CD4-positive, CD25-positive, alpha-beta regulatory T cell (primary cell): Measurements from ENCODE around the gene POGZ. TPM values are rescaled to one million over a fixed set of nuclear protein-coding genes. Genes with fewer than 3 reads are reported as not detected.
A peak's percentile ranks its signal among the peaks of the same experiment; 100 is the strongest.

Source experiments
- ATAC-seq, 2 donors: fragments of 150-1000 bp; cut with Tn5 transposase; one replicate each; pipeline ENCODE4 v1.10.0; 2021; ENCODE audit warnings: low read depth in 2 of 2, moderate number of reproducible peaks in 2 of 2, moderate library complexity in 1 of 2
- DNase-seq, 3 donors: peaks; one replicate each; pipeline versions ENCODE4 v3.0.0 to v3.0.0-alpha.2; 2012 to 2022; ENCODE audit warnings: mixed read lengths in 1 of 3
- H3K27ac ChIP-seq: one replicate; pipeline ENCODE4 v1.7.0; 2013; ENCODE audit warnings: mild to moderate bottlenecking, low read length; ENCODE audit not compliant: insufficient read depth, poor library complexity, severe bottlenecking
- H3K27me3 ChIP-seq: one replicate; pipeline ENCODE4 v1.7.0; 2013; ENCODE audit warnings: low read length; ENCODE audit not compliant: control insufficient read depth, insufficient read depth
- H3K36me3 ChIP-seq: one replicate; pipeline ENCODE4 v1.7.0; 2013; ENCODE audit warnings: mild to moderate bottlenecking, low read length, moderate library complexity; ENCODE audit not compliant: control insufficient read depth, insufficient read depth
- H3K4me1 ChIP-seq: 2 replicates; pipeline ENCODE4 v1.7.0; 2013; ENCODE audit warnings: mild to moderate bottlenecking, low read length; ENCODE audit not compliant: insufficient read depth, control insufficient read depth, poor library complexity, severe bottlenecking
- H3K4me3 ChIP-seq: one replicate; pipeline ENCODE4 v1.7.0; 2013; ENCODE audit warnings: low read depth, mild to moderate bottlenecking, low read length, moderate library complexity
- H3K9me3 ChIP-seq, 2 experiments: 1 replicate in 1 of 2; 2 replicates in 1 of 2; pipeline ENCODE4 v1.7.0; 2013; ENCODE audit warnings: low read length in 2 of 2, mild to moderate bottlenecking in 1 of 2, moderate library complexity in 1 of 2; ENCODE audit not compliant: control insufficient read depth in 2 of 2
- H3K27ac Mint-ChIP-seq, 3 donors: one replicate each; pipeline ENCODE4 v1.8.0; 2020 to 2022; ENCODE audit warnings: mild to moderate bottlenecking in 3 of 3, mixed read lengths in 3 of 3, moderate library complexity in 2 of 3
- H3K27me3 Mint-ChIP-seq: one replicate; pipeline ENCODE4 v1.8.0; 2022; ENCODE audit warnings: mild to moderate bottlenecking, mixed read lengths
- H3K36me3 Mint-ChIP-seq: one replicate; pipeline ENCODE4 v1.8.0; 2020; ENCODE audit warnings: mixed read lengths
- H3K4me1 Mint-ChIP-seq, 4 donors: one replicate each; pipeline ENCODE4 v1.8.0; 2020 to 2022; ENCODE audit warnings: mixed read lengths in 4 of 4, mild to moderate bottlenecking in 1 of 4
- H3K4me3 Mint-ChIP-seq, 4 donors: one replicate each; pipeline ENCODE4 v1.8.0; 2020 to 2022; ENCODE audit warnings: mild to moderate bottlenecking in 4 of 4, mixed read lengths in 4 of 4, moderate library complexity in 3 of 4
- H3K9me3 Mint-ChIP-seq, 7 donors: one replicate each; pipeline ENCODE4 v1.8.0; 2020 to 2022; ENCODE audit warnings: mixed read lengths in 7 of 7, mild to moderate bottlenecking in 3 of 7, moderate library complexity in 2 of 7
- polyA plus RNA-seq, 4 donors: library from polyadenylated mRNA; unstranded; fragments of 300-500 nt; fragmentation: Illumina TruSeq; gene quantifications; one replicate each; pipeline ENCODE4 v1.2.3, GENCODE V29; 2021
- total RNA-seq: library from RNA; stranded (reverse); gene quantifications from one replicate; pipeline ENCODE4 v1.2.3, GENCODE V29; 2022

Gene POGZ
- total and polyA plus RNA-seq, 5 donors from 2014 or later = 5.2 to 141 (median 6.5) TPM

DNA sequence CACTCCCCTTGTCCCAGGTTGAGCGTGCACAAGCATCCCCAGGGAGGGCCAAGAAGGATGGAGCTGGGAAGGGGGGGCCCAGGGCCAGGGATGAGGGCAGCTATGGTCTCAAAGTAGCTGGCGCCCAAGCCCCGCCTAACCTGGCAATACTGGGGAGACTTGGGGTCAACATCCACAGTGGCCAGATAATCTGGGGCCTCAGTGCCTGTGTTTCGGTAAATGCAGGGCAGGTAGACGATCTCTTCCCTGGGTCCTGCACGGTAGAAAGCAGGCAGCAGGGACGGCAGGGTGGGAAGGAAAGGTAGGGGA is 90.0 kb downstream of the POGZ start:
- Mint-ChIP-seq H3K9me3 (no peaks in the 10 kb centered on the region), H3K27me3 (no peaks in the 10 kb centered on the region), H3K36me3 (no peaks in the 10 kb centered on the region), H3K27ac (no peak overlapping the region), H3K4me1 (no peaks in the 10 kb centered on the region), H3K4me3 (no peak overlapping the region)
- DNase-seq = no peak
- Histone ChIP-seq H3K9me3 (no peaks in the 10 kb centered on the region), H3K36me3 (no peaks in the 10 kb centered on the region), H3K27ac (no peak overlapping the region), H3K4me3 (no peak overlapping the region), H3K4me1 (no peaks in the 10 kb centered on the region), H3K27me3 (no peaks in the 10 kb centered on the region)
- no peak for ATAC-seq

DNA sequence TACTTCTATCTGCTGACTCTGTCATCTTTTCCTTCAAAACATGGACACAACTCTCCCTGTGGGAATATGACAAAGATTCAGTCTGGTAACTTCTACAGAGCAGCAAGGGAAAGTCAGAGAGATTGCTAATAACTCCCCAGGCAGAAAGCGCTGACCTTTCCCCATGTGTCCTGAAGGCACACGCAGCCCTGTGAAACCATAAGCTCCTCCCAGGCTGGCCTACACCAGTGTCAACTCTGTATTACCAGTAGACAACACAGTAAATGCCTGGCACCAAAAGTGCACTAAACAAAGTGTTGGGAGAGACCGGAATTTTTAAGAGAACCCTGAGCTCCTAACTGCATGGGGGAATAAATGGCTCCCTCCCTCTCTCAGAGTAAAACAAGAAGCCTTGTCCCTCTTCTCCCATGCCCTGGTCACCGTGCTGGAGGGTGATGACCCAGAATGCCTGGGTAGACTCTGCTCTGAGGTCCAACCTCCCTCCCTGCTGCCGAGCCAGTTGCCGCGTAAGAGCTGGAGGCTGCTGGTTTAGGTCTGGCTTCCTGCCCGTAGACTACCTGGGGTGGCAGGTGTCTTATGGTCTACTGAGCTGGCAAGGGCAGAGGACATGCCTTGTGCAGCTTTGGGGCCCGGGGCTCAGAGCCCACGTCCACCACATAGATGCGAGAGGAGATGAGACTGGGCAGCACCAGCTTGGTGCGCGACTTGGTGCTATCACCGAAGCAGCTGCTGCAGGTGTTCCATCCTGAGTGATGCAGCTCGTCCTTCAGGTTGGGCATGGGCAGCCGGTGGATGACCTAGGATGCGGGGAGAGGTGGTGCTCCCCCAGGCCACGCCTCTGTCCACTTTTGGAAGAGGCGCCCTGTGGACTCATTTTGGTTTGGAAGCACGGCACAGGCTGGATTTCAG is 90.6 kb downstream of the POGZ start:
- H3K9me3 ChIP-seq = no peaks in the 10 kb centered on the region
- H3K27me3 Mint-ChIP-seq = no peaks in the 10 kb centered on the region
- H3K4me1 Mint-ChIP-seq = no peaks in the 10 kb centered on the region
- H3K4me3 Mint-ChIP-seq = no peak overlapping the region
- peak overlapping the region in 1 of 3 donors; percentile 61 for H3K27ac Mint-ChIP-seq
- no peak overlapping the region for H3K27ac ChIP-seq
- no peaks in the 10 kb centered on the region for H3K36me3 Mint-ChIP-seq
- H3K36me3 ChIP-seq = no peaks in the 10 kb centered on the region
- peaks cover 0 to under 1% (median 0%) of the 10 kb centered on the region in 7 donors for H3K9me3 Mint-ChIP-seq
- H3K4me1 ChIP-seq = no peaks in the 10 kb centered on the region
- no peak for DNase-seq
- no peak overlapping the region for H3K4me3 ChIP-seq
- ATAC-seq = no peak
- no peaks in the 10 kb centered on the region for H3K27me3 ChIP-seq

DNA sequence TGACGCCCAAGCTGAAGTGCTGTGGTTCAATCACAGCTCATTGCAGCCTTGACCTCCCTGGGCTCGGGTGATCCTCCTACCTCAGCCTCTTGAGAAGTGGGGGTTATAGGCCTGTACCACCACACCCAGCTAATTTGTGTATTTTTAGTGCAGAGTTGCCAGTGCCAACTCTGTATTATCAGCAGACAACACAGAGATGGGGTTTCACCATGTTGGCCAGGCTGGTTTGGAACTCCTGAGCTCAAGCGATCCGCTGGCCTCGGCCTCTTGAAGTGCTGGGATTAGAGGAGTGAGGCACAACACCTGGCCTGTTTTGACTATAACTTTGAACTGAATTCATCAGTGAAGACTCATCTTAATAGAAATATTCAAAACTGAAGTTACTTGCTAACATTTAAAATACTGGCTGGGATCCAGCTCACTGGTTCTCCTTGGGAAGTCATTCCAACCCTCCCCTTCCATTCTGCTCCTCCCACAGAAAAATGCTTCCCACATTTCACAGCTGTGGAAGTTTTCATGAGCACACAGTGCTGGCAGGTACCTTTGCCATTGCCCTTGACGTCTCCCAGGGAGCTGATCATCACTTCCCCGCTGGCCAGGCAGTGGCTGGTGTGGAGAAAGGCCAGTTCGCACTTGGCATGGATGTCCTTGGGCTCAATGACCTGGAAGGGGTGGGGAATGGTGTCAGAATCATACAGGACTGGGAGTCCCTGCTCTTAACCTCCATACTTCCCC is 91.5 kb downstream of the POGZ start:
- H3K36me3 Mint-ChIP-seq = no peaks in the 10 kb centered on the region
- no peaks in the 10 kb centered on the region for H3K4me1 ChIP-seq
- H3K4me3 Mint-ChIP-seq = no peak overlapping the region
- H3K27me3 Mint-ChIP-seq = no peaks in the 10 kb centered on the region
- no peaks in the 10 kb centered on the region for H3K27me3 ChIP-seq
- H3K27ac ChIP-seq = no peak overlapping the region
- H3K9me3 Mint-ChIP-seq = peaks cover 0 to 5% (median 0%) of the 10 kb centered on the region in 7 donors
- ATAC-seq (no peak), DNase-seq (no peak)
- no peaks in the 10 kb centered on the region for H3K36me3 ChIP-seq
- peaks cover 0 to 3% of the 10 kb centered on the region in 2 experiments for H3K9me3 ChIP-seq
- H3K4me1 Mint-ChIP-seq = no peaks in the 10 kb centered on the region
- no peak overlapping the region for H3K4me3 ChIP-seq
- no peak overlapping the region for H3K27ac Mint-ChIP-seq

DNA sequence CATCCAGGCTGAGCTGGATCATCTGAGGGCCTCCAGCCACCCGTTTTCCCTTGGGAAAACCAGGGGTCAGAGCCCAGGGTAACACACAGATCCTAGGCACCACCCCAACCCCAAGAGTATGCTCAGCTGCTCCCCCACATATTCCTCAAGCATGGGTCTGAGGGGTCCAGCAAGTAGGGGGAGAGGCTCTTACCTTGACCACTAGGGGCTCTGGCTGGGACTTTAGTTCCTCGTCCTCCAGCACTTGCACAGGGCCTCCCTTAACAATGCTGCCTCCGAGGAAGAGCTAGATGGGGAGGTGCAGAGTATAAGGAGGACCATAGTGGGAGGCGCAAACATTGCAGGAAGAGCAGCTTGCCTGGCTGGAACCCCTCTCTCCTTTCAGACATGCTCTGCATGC is 94.3 kb downstream of the POGZ start:
- no peak for DNase-seq
- Histone ChIP-seq H3K4me1 (no peaks in the 10 kb centered on the region), H3K27me3 (no peaks in the 10 kb centered on the region), H3K36me3 (no peaks in the 10 kb centered on the region), H3K9me3 (peaks cover 3 to 10% of the 10 kb centered on the region in 2 experiments), H3K27ac (no peak overlapping the region), H3K4me3 (no peak overlapping the region)
- Mint-ChIP-seq H3K27me3 (no peaks in the 10 kb centered on the region), H3K4me1 (no peaks in the 10 kb centered on the region), H3K27ac (no peak overlapping the region), H3K36me3 (no peaks in the 10 kb centered on the region), H3K9me3 (peaks cover 0 to 10% (median 2%) of the 10 kb centered on the region in 7 donors), H3K4me3 (no peak overlapping the region)
- no peak for ATAC-seq

DNA sequence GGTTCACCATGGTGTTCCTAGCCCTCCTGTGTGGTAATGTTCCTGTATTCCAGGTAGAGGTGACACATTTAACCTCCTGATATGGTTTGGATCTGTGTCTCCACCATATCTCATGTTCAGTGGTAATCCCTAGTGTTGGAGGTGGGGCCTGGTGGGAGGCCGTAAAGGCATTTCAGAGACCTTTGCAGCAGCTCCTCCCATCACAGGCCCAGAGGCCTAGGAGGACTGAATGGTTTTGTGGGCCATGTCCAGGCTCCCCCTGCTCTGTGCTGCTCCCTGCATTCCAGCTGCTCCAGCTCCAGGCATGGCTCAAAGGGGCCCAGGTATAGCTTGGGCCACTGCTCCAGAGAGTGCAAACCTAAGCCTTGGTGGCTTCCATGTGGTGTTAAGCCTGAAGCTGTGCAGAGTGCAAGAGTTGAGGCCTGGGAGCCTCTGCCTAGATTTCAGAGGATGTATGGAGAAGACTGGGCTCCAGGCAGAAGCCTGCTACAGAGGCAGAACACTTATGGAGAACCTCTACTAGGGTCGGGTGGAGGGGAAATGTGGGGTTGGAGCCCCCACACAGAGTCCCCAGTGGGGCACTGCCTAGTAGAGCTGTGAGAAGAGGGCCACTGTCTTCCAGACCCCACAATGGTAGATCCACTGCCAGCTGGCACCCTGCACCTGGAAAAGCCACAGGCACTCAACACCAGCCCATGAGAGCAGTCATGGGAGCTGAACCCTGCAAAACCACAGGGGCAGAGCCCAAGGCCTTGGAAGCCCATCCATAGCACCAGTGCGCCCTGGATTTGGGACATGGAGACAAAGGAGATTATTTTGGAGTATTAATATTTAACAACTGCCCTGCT is 96.8 kb downstream of the POGZ start:
- Mint-ChIP-seq H3K4me1 (no peaks in the 10 kb centered on the region), H3K9me3 (peaks cover 0 to 10% (median 2%) of the 10 kb centered on the region in 7 donors), H3K36me3 (no peaks in the 10 kb centered on the region), H3K27ac (no peak overlapping the region), H3K27me3 (no peaks in the 10 kb centered on the region), H3K4me3 (no peak overlapping the region)
- no peaks in the 10 kb centered on the region for H3K27me3 ChIP-seq
- ATAC-seq = no peak
- no peaks in the 10 kb centered on the region for H3K36me3 ChIP-seq
- H3K4me3 ChIP-seq = no peak overlapping the region
- no peak for DNase-seq
- H3K4me1 ChIP-seq = no peaks in the 10 kb centered on the region
- peaks cover 3 to 10% of the 10 kb centered on the region in 2 experiments for H3K9me3 ChIP-seq
- H3K27ac ChIP-seq = no peak overlapping the region

DNA sequence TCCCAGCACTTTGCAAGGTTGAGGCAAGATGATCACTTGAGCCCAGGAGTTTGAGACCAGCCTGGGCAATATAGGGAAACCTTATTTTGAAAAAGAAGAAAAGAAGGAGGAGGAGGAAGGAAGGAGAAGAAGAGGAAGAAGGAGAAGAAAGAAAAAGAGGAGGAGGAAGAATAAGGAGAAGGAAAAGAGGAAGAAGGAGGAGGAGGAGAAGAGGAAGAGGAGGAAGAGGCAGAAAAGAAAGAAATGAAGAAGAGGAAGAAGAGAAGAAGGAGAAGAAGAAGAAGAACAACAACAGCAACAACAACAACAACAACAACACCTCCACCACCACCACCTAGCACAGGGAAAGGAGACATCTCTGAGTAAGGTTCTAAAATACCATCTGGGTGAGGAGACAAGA is 97.4 kb downstream of the POGZ start:
- Mint-ChIP-seq H3K4me1 (no peaks in the 10 kb centered on the region), H3K9me3 (peaks cover 0 to 10% (median 2%) of the 10 kb centered on the region in 7 donors), H3K27me3 (no peaks in the 10 kb centered on the region), H3K27ac (no peak overlapping the region), H3K4me3 (peak overlapping the region in 1 of 4 donors; percentile 38), H3K36me3 (no peaks in the 10 kb centered on the region)
- Histone ChIP-seq H3K27ac (no peak overlapping the region), H3K36me3 (no peaks in the 10 kb centered on the region), H3K27me3 (no peaks in the 10 kb centered on the region), H3K4me3 (no peak overlapping the region), H3K4me1 (no peaks in the 10 kb centered on the region), H3K9me3 (peaks cover 3 to 10% of the 10 kb centered on the region in 2 experiments)
- no peak for DNase-seq
- no peak for ATAC-seq

DNA sequence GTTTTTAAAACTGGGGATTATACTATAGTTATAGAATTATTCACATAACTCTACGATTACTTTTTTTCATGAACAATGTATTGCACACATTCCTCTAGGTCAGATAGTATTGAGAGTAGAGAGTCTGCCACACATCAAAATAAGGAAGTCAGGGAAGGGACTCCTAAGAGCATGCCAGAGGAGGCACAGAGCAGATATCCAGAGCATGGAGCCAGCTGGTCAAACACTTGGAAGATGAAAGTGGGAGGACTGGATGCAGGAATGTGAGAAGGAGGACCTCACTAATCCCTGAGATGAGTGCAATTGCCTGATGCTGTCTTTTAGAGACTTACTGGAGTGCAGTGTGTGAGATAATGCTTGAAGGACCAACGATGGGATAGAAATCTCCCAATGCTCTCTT is 102.6 kb downstream of the POGZ start:
- no peak overlapping the region for H3K4me3 Mint-ChIP-seq
- DNase-seq (no peak), ATAC-seq (no peak)
- no peaks in the 10 kb centered on the region for H3K9me3 ChIP-seq
- H3K4me1 Mint-ChIP-seq = no peaks in the 10 kb centered on the region
- no peak overlapping the region for H3K27ac ChIP-seq
- H3K4me1 ChIP-seq = no peaks in the 10 kb centered on the region
- peaks cover 0 to 4% (median 0%) of the 10 kb centered on the region in 7 donors for H3K9me3 Mint-ChIP-seq
- H3K27me3 ChIP-seq = no peaks in the 10 kb centered on the region
- H3K27ac Mint-ChIP-seq = no peak overlapping the region
- H3K36me3 ChIP-seq = no peaks in the 10 kb centered on the region
- no peaks in the 10 kb centered on the region for H3K36me3 Mint-ChIP-seq
- no peaks in the 10 kb centered on the region for H3K27me3 Mint-ChIP-seq
- H3K4me3 ChIP-seq = no peak overlapping the region
